Measurements from ENCODE around the gene PCSK4.
"Not testable (repeated sequence)": the region's sequence is repeated elsewhere in the genome, so short reads cannot be mapped to it uniquely, and the experiment has no call there.

PCSK4 gene

DNA sequence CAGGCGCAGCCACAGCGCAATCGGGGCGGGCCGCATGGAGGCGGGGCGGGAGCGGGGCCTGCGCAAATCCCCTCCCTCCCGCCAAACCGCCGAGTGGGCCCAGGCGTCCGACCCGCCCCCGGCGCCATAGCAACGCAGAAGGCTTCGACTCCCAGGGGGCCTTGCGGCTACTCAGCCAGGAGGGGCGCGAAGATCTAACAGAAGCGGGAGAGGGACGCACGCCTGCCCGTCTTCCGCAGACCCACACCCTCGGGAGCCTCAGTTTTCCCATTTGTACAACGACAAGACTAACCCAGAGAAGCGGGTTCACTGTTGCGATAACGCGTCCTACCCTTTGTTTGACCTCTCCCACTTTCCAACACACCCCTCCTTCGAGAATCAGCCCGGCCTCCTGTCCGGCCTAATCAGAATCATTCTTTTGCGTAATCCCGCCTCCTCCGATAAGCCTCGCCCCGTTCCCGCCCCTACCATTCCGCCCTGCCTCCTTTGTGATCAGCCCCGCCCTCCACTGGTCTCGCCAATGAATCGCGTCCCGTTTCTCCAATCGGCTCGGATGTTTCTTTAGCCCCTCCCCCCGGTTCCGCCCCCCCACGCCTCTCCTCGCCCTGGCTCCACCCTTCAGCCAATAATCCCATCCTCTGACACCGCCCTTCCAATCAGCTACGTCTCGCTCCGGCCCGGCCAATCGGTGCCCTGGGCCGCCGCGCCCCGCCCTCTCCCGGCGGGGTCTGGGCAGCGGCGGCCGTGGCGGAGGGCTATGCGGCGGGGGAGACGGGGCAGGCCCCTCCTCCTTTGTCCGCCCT is at the start of gene PCSK4:
Gene PCSK4 (minus strand): TSS at position 40 of the 803 bp plus-strand sequence. CDS start 4 bp downstream, at position 36.
- FAIRE-seq: peak; percentile 78

DNA sequence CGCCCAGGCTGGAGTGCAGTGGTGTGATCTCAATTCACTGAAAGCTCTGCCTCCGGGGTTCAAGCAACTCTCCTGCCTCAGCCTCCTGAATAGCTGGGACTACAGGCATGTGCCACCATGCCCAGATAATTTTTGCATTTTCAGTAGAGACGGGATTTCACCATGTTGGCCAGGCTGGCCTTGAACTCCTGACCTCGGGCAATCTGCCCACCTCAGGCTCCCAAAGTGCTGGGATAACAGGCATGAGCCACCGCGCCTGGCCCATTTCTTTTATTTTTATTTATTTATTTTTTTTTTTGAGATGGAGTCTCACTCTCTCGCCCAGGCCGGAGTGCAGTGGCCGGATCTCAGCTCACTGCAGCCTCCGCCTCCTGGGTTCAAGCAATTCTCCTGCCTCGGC is 49.6 kb upstream of the PCSK4 start:
- FAIRE-seq: not testable (repeated sequence)

DNA sequence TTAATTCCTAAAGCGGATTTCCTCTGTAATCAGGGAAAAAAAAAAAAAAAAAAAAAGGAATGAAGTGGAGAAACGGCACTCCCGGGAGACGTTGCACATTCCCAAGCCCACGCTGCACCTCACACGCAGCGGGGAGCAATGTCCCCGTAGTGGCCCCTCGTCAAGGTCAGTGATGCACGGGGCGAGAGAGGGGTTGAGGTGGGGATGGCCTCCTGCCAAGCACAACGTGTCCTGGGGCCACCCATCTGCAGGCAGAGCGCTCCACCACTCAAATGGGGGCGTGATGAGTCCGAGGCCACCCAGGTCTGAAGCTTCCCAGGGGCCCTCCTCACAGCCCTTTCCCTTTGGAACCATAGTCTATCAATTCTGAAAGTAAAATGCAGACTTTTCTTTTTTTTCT is 48.8 kb upstream of the PCSK4 start:
- no peak for FAIRE-seq

DNA sequence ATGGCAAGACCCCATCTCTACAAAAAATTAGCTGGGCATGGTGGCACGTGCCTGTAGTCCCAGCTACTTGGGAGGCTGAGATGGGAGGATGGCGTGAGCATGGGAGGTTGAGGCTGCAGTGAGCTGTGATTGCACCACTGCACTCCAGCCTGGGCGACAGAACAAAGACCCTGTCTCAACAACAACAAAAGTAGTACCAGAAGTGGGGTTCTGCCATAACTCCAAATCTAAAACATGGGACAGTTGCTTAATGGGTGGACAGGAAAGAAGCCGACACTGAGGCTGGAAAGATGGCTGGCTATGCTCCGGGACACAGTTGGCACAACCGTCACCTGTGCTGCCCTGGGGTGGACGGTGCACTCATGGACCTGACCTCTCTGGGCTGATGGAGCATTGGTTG is 45.5 kb upstream of the PCSK4 start:
- FAIRE-seq: not testable (repeated sequence)

DNA sequence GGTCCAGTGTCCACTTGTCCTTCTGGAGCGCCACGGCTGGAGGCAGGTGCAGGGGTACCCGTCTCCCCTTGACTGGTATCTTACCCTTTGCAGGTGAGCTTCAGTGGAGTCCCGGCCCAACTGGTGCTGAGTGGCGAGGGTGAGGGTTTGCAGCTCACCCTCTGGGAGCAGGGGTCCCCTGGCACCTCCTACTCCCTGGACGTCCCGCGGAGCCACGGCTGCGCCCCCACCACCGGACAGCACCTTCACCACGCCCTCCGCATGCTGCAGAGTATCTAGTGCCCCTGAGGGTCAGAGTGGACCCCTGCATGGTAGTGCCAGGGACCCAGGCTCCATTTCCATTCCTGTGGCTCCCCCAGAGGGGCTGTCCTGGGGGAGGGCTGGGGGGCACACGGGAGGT is 44.8 kb upstream of the PCSK4 start:
- no peak for FAIRE-seq

DNA sequence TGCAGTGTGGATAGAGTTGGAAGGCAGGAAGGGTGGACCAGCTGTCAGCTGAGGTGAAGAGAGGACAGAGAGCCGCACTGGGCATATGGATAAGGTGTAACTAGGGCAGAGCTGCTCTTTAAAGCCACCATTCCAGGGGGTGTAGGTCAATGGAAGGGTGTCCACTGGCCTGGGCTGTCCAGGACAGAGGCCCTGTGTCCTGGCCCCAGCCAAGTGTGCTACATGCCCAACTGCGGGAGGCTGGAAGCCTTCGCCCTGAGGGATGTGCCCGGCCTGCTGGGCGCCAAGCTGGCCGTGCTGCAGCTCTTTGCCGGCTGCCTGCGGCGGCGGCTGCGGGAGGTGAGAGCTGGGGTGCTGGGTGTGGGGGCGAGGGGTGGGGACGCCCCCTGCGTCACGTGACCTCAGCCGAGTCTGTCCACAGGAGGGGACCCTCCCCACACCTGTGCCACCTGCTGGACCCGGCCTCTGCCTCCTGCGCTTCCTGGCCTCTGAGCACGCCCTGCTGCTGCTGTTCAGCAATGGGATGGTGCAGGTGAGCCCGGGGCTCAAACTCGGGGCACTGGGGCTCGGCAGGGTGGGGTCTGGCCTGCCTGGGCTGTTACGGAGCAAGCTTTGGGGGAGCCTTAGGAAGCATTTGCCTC is 43.5 kb upstream of the PCSK4 start:
- FAIRE-seq: no peak

DNA sequence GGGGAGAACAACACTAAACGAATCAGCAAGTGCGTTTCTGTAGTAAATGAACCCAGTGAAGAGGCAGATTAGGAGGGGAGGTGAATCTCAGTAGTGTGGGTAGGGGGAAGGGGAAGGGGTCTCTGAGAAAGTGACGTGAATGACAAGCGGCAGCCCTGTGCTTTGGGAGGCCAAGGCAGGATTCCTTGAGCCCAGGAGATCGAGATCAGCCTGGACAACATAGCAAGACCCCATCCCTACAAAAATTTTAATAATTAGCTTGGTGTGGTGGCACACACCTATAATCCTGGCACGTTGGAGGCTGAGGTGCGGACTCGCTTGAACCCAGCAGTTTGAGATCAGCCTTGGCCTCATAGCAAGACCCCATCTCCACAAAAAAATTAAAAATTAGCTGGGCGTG is 41.9 kb upstream of the PCSK4 start:
- no peak for FAIRE-seq

DNA sequence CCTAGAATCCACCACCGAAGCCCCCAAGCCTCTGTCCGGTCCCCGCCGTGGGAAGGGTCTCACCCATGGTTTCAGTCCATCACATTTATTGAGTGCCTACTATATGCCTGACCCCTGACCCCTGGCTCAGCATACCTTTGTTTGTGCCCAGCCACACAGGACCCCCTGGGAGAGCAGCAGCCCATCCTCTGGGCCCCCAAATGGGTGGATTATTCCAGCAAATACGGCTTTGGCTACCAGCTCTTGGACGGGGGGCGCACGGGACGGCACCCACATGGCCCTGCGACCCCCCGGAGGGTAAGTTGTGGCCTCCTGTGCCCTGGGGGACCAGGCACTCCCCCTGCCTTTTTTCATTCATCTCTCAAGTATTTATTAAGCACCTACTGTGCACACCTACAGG is 41.4 kb upstream of the PCSK4 start:
- FAIRE-seq: no peak

DNA sequence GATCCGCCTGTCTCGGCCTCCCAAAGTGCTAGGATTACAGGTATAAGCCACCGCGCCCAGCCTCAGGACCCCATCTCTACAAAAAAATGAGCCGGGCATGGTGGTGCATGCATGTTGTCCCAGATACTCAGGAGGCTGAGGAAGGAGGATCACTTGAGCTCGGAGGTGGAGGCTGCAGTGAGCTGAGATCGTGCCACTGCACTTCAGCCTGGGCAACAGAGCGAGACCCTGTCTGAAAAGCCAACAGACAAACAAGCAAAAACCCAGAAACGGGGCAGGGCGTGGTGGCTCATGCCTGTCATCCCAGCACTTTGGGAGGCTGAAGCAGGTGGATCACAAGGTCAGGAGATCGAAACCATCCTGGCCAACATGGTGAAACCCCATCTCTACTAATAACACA is 40.7 kb upstream of the PCSK4 start:
- not testable (repeated sequence) for FAIRE-seq

DNA sequence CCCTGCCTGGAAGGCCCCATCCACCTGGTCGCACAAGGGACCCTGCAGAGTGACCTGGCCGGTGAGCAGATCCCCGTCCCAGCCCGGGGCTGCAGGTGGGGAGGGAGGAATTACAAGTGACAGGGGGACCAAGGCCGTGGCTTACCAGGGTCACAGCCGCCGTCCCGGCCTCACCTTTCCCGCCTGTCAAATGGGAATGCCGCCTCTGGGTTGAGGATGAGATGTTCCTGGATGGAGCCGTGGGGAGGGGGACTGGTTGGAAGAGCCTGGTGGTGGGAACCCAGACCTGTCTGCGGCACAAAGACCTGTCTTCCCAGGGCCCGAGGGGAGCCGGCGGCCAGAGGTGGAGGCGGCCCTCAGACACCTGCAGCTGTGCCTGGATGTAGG is 39.3 kb upstream of the PCSK4 start:
- FAIRE-seq: no peak

DNA sequence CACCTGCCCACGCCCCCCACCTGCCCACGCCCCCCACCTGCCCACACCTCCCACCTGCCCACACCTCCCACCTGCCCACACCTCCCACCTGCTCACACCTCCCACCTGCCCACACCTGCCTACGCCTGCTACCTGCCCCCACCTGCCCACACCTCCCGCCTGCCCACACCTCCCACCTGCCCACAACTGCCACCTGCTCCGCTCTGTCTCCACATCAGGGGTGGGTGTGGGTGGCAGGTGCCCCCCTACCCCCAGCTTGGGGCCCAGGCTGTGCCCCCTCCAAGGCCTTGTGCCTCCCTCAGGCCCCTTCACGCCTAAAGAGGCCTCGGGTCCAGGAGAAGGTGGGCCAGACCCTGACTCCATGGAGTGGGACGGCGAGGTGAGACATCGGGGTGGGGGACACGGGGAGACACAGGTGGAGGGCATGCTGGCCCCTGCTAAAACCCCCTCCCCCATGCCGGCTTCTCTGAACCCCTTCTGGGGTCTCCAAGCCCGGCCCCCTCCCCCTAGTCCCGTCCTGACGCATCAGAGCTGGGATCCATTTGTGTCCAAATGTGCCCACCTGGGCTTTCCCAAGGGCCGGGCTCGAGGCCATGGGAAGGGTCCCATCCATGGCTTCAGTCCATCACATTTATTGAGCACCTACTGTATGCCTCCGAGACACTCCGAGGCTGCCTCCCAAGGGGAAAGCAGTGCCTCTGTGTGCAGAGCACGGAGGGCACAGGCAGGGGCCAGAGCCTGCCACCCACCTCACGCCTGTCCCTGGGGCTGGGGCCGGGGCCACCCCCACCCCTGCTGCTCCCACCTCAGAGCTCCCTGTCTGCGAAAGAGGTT is 38.7 kb upstream of the PCSK4 start:
- FAIRE-seq: no peak

DNA sequence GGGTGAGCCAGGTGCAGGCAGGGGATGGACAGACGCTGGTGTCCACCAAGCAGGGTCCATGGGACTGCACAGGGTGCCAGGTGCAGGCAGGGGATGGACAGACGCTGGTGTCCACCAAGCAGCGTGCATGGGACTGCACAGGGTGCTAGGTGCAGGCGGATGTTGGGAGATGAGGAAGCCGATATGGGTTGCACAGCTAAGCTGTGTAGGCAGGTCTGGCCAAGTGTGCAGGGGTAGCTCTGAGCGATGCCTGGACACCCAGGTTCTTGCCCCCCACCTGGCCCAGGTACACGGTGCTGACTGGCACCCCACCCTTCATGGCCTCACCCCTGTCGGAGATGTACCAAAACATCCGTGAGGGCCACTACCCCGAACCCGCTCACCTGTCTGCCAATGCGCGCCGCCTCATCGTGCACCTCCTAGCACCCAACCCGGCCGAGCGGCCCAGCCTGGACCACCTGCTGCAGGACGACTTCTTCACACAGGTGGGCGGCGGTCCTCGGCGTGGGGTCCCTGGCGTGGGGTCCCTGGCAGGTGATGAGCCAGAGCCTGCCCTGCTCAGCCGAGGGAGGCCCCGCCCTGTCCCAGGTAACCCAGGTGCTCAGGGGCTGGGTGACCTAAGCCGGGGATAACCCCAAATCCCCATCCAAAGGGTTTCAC is 37.6 kb upstream of the PCSK4 start:
- FAIRE-seq: no peak

DNA sequence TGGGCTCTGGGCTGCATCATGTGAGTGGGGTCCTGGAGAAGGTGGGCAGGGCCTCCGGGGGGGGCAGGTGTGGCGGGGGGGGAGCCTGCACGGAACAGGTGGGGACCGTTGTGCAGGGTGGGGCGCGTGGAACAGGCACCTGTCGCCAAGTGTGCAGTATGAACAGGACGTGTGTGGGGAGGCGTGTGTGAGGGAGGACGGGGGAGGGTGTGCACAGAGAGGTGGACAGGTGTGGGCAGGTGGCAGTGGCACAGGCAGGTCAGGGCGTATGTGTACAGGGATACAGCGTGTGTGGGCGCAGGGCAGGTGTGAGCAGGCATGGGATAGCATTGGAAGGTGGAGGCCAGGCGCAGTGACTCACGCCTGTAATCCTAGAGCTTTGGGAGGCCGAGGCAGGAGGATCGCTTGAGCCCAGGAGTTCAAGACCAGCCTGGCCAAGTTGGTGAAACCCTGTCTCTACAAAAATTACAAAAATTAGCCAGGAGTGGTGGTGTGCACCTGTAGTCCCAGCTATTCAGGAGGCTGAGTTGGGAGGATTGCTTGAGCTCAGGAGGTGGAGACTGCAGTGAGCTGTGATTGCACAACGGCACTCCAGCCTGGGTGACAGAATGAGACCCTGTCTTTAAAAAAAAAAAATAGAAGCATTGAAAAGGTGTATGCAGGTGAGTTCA is 37.0 kb upstream of the PCSK4 start:
- FAIRE-seq: no peak

DNA sequence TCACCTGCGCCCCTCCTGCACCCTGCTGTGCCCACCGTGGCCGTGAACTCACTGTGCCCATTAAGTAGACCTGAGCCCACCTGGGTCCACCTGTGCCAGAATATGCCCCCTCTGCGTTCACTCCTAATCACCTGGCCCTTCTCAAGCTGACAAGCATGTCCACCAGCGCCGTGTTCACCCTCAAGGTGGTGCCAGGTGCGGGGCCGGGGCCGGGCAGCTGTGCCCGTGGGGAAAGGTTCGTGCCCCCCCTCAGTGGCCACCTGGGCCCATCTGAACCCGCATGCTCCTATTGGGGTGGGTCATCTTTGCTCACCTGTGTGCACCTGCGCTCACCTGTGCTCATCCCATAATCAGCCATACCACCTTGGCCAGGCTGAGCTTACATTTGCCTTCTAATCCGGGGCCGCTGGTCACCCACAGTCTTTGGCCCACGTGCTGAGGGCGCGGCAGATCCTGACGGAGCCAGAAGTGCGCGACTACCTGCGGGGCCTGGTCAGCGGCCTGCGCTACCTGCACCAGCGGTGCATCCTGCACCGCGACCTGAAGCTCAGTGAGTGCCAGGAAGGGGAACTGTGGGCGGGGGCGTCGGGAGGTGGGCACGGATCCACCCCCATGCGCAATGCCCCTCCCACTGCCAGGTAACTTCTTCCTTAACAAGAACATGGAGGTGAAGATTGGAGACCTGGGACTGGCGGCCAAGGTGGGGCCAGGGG is 36.1 kb upstream of the PCSK4 start:
- FAIRE-seq: no peak

DNA sequence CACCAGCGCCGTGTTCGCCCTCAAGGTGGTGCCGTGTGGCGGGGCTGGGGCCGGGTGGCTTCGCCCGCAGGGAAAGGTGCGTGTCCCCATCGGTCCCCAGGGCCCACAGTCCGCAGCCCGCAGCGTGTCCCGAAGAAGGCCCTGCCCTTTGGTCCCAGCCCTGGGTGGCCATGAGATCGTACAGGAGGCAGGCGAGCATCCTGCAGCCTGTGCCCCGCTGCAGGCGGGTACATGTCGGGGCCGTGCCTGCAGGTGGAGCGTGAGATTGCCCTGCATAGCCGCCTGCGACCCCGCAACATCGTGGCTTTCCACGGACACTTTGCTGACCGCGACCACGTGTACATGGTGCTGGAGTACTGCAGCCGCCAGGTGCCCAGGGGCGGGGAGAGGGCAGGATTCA is 35.2 kb upstream of the PCSK4 start:
- FAIRE-seq: no peak

DNA sequence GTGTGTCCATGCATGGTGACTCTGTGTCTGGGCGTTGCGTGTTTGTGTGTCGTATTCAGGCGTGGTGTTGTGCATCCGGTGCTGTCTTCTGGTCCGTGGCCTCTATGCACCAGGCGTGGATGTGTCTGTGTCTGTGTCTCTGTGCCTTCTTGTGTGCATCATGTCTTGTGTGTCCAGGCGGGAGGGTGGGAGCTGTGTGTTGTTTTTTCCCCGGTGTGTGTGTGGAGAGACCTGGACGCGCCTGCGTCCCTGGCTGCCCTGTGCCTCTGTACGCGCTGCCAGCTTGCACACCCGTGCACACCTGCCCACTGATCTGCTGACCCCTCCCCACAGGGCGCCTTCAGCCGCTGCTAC is 34.8 kb upstream of the PCSK4 start:
- FAIRE-seq: no peak

DNA sequence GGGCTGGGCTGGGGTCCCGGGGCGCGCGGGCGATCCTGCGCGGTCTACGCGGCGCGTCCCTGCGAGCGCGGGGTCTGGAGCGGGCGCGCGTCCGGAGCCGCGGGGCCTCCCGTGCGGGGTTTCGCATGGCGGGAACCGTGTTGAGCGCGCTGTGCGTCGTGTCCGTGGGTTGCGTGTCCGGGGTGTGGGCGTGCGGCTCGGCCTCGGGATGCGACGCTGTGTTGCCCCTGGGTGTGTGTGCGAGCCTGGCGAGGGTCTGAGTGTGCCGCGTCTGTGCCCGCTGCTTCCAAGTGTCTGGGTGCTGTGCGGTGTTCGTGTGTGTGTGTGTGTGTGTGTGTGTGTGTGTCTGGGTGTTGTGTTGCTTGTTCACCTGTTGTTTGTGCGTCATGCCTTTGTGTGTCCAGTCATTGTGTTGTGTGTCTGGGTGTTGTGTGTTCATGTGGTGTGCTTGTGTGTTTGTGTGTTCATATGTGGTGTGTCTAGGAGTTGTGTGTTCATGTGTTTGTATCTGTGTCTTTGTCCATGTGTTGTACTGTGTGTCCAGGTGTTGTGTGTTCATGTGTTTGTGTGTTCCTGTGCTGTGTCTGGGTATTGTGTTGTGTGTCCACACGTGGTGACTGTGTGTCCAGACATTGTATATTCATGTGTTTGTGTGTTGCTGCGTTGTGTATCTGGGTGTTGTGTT is 34.3 kb upstream of the PCSK4 start:
- FAIRE-seq: no peak

DNA sequence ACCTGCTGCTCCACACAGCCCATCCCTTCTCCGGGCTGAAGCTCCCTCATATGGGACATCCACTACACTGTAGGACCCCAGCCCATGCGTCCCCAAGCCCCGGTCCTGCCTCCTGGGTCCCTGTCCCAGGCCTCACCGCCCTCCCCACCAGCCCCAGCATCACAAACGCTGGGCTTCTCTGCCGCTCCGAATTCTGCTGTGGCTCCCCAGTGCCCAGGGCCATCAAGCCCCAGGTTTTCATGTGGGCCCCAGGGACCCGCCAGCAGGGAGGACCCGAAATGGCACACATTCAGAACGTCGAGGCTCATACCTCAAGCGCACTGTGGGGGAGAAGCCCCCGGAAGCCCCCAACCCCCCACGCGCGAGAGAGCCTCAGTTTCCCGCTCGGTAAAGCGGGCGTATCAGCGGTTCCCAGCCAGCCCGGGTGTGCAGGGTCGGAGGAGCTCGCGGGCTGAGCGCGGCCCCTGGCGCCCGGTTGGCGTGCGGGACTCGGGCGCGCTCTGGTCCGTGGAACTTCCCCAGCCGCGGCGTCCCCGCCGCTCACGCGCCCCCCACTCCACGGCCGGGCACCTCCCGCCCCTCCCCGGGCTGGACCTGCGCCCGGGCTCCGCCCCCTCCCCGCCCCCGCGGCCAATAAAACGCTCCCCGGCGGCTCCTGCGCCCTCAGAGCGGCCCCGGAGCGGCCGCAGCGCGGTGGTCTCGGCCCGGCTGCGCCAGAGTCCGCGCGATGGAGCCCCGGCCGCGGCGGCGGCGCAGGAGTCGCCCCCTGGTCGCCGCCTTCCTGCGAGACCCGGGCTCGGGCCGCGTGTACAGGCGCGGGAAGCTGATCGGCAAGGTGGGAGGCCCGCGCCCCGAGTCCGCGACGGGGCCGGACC is 33.5 kb upstream of the PCSK4 start, which contains the start of gene PLK5:
Gene PLK5 (plus strand): TSS at position 666 of the 875 bp plus-strand sequence. CDS start 2,920 bp downstream, outside the sequence.
- no peak for FAIRE-seq

DNA sequence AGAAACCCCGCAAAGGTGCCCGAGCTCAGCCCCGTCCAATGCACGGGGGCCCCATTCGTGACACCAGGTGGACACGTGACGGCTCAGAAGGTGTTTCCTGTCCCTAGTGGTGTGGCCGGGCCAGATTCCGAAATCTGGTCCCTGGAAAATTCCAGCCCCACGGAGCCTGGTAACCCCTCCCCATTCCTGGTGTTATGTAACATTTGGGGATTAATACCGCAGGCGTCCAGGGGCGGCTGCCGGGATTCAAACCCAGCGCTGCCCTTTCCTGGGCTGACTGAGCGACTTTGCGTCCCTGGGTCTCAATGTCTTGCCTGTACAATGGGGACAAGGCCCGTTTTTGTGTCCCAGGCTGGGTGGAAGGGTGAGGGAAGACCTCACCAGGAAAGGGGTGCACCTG is 32.7 kb upstream of the PCSK4 start:
- FAIRE-seq: no peak

DNA sequence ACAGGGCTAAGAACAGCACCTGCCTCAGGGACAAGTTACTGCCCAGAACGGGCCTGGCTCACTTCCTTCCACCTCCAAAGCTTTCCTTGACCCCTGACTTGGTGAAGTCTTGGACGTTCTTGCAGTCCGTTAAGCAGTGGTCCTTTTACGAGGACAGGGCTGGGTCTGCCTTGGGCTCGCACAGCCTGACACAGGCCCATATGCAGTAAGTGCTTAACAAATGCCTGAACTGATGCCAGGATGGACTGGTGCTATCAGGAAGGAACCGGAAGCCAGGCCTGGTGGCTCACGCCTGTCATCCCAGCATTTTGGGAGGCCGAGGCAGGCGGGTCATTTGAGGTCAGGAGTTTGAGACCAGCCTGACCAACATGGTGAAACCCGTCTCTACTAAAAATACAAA is 31.9 kb upstream of the PCSK4 start:
- FAIRE-seq: no peak

All from endometrium (tissue), 2 donors.